Kidney (tissue), 14 donors: Measurements from ENCODE around the gene PPIB. TPM values are rescaled to one million over a fixed set of nuclear protein-coding genes. Genes with fewer than 3 reads are reported as not detected.

Experiments used
- DNase-seq, 5 donors: peaks; one replicate each; pipeline ENCODE4 v3.0.0-alpha.2; 2013 to 2020
- FAIRE-seq: peaks from 2 replicates; lab custom pipeline; 2012; peaks lifted over from hg19 to GRCh38; lab: Jason Lieb, UNC
- H3K27ac ChIP-seq, 2 donors: one replicate each; pipeline ENCODE4 v1.7.0; 2013; ENCODE audit warnings: low read depth in 2 of 2, low read length in 2 of 2, inconsistent platforms in 1 of 2
- H3K27me3 ChIP-seq: one replicate; pipeline ENCODE4 v1.7.1; 2013; ENCODE audit warnings: low read length, inconsistent platforms; ENCODE audit not compliant: control insufficient read depth, insufficient read depth
- H3K36me3 ChIP-seq, 3 donors: one replicate each; pipeline versions ENCODE4 v1.7.0 to v1.7.1; 2013; ENCODE audit warnings: low read length in 3 of 3, control low read depth in 1 of 3, inconsistent platforms in 1 of 3; ENCODE audit not compliant: insufficient read depth in 3 of 3, control insufficient read depth in 2 of 3
- H3K4me1 ChIP-seq, 3 donors: one replicate each; pipeline versions ENCODE4 v1.7.0 to v1.7.1; 2013; ENCODE audit warnings: low read length in 3 of 3, inconsistent platforms in 1 of 3, low read depth in 1 of 3; ENCODE audit not compliant: control insufficient read depth in 2 of 3, insufficient read depth in 2 of 3
- H3K4me3 ChIP-seq, 3 donors: one replicate each; pipeline versions ENCODE4 v1.7.0 to v1.8.1; 2013; ENCODE audit warnings: low read length in 3 of 3, control low read depth in 1 of 3, inconsistent platforms in 1 of 3
- H3K9ac ChIP-seq, 3 donors: one replicate each; pipeline versions ENCODE4 v1.7.0 to v1.7.1; 2013; ENCODE audit warnings: low read length in 3 of 3, control low read depth in 1 of 3, inconsistent platforms in 1 of 3
- H3K9me3 ChIP-seq, 3 donors: one replicate each; pipeline versions ENCODE4 v1.7.0 to v1.7.1; 2013; ENCODE audit warnings: low read length in 3 of 3, control low read depth in 1 of 3, inconsistent platforms in 1 of 3; ENCODE audit not compliant: control insufficient read depth in 2 of 3, insufficient read depth in 1 of 3
- CTCF ChIP-seq: IDR thresholded peaks from 3 replicates; pipeline ENCODE4 v1.5.1; 2012; ENCODE audit warnings: mild to moderate bottlenecking, moderate library complexity, borderline replicate concordance; ENCODE audit not compliant: insufficient read depth; ENCODE audit errors: extremely low read depth
- intact Hi-C: fragments of 100-400 bp; cut with DNase I; formaldehyde crosslinking; loops from one replicate; pipeline ENCODE4 v1.11.1; 2022
- polyA plus RNA-seq: library from polyadenylated mRNA; stranded (reverse); fragments of 350-450 nt; fragmentation: Illumina TruSeq; extraction: RNeasy Lipid Tissue Mini Kit (QIAGEN cat#74804); gene quantifications from one replicate; pipeline ENCODE4 v1.2.3, GENCODE V29; 2014; ENCODE audit warnings: low read depth, low replicate concordance; ENCODE audit not compliant: insufficient read depth
- total RNA-seq: library from RNA; stranded (reverse); fragmentation: NEBNext Ultra II Directional; extraction: Animal tissue kit (Norgen Biotek cat#: 25700); gene quantifications from one replicate; pipeline ENCODE4 v1.2.1, GENCODE V29; 2021
- donor health status: control.
- donor health status: control.
- donor health status: control.
- donor health status: control.
- donor health status: control.
- donor health status: DM: yes; HTN: yes; CAD: no.
- donor health status: Normal renal cell carcinoma (clear cell type).

PPIB gene
- total and polyA plus RNA-seq, 2 donors from 2014 or later, result 484 to 705 TPM

GRCh38 chr15:64166102-64166890 is 3.5 kb upstream of the PPIB start:
- FAIRE-seq (no peak), DNase-seq (no peak)
- Histone ChIP-seq H3K9me3 (no peaks in the 10 kb centered on the region), H3K4me1 (peaks cover 6 to 26% (median 16%) of the 10 kb centered on the region in 3 donors), H3K36me3 (peaks cover 0 to 4% (median 3%) of the 10 kb centered on the region in 3 donors), H3K27ac (no peak overlapping the region), H3K4me3 (no peak overlapping the region), H3K9ac (no peak overlapping the region), H3K27me3 (no peaks in the 10 kb centered on the region)
- intact Hi-C loops, result no loop called here
- TF ChIP-seq CTCF, result no peak

- no peak for FAIRE-seq
- intact Hi-C loops, result no loop called here
These were observed 1.6 kb upstream of the PPIB start for GRCh38 chr15:64164436-64164835.

GRCh38 chr15:64163659-64164362 is 989 bp upstream of the PPIB start:
- H3K36me3 ChIP-seq, result peaks cover 7 to 16% (median 13%) of the 10 kb centered on the region in 3 donors
- no peak for TF ChIP-seq CTCF
- no peaks in the 10 kb centered on the region for H3K27me3 ChIP-seq
- H3K9me3 ChIP-seq, result no peaks in the 10 kb centered on the region
- H3K9ac ChIP-seq, result peak overlapping the region; percentile 61 to 82 (median 70)
- DNase-seq (peak in 3 of 5 donors; percentile 34 to 78 (median 41)), FAIRE-seq (no peak)
- peak overlapping the region; percentile 79 to 83 for H3K27ac ChIP-seq
- peaks cover 6 to 26% (median 24%) of the 10 kb centered on the region in 3 donors for H3K4me1 ChIP-seq
- peak overlapping the region; percentile 77 to 86 (median 80) for H3K4me3 ChIP-seq
- intact Hi-C loops, result no loop called here

More at GRCh38 chr15:64164436-64164835, 1.6 kb upstream of the PPIB start:
- Histone ChIP-seq H3K27me3 (no peaks in the 10 kb centered on the region), H3K4me3 (peak overlapping the region in 1 of 3 donors; percentile 77), H3K4me1 (peaks cover 6 to 26% (median 20%) of the 10 kb centered on the region in 3 donors), H3K27ac (peak overlapping the region; percentile 79 to 83), H3K9me3 (no peaks in the 10 kb centered on the region), H3K36me3 (peaks cover 5 to 10% (median 9%) of the 10 kb centered on the region in 3 donors), H3K9ac (no peak overlapping the region)
- DNase-seq, result no peak
- no peak for TF ChIP-seq CTCF
